GM12878 (cell line): ENCODE measurements around the gene TTL. TPM values are rescaled to one million over a fixed set of nuclear protein-coding genes. Genes with fewer than 3 reads are reported as not detected.

ENCODE experiments used
- ATAC-seq: fragments of 200-7000 bp; cut with Tn5 transposase; 3 replicates; pipeline ENCODE4 v1.9.1; 2020; ENCODE audit warnings: mild to moderate bottlenecking, moderate library complexity
- BruUV-seq: library from RNA; stranded (reverse); fragments of 400-500 nt; replicated peaks from 2 replicates; lab custom pipeline; 2021; lab: Mats Ljungman, UMichigan
- CTCF ChIA-PET: fragments of 300-600 bp; sonication (Branson Sonifier 250); formaldehyde crosslinking; extraction: SDS; loops from one replicate; lab custom pipeline; 2021; ENCODE audit warnings: inconsistent platforms; lab: Yijun Ruan, JAX
- POLR2A ChIA-PET: fragments of 350-600 bp; formaldehyde crosslinking; extraction: SDS; loops from one replicate; lab custom pipeline; 2021; ENCODE audit warnings: inconsistent platforms; lab: Charles Lee
- RAD21 ChIA-PET: fragments of 300-600 bp; sonication (Branson Sonifier 250); formaldehyde crosslinking; loops from one replicate; lab custom pipeline; 2023; ENCODE audit warnings: antibody characterized with exemption; ENCODE audit not compliant: unreplicated experiment; lab: Charles Lee
- SMC1A ChIA-PET: fragments of 300-600 bp; sonication (Branson Sonifier 250); formaldehyde crosslinking; loops from one replicate; lab custom pipeline; 2023; ENCODE audit not compliant: unreplicated experiment, uncharacterized antibody; lab: Charles Lee
- DNase-seq: peaks from one replicate; pipeline ENCODE4 v3.0.0-alpha.2; 2011; ENCODE audit warnings: low read depth, low spot score
- FAIRE-seq: peaks from 3 replicates; lab custom pipeline; 2011; peaks lifted over from hg19 to GRCh38; lab: Jason Lieb, UNC
- H2AFZ ChIP-seq: 2 replicates; pipeline ENCODE4 v1.6.0; 2011; ENCODE audit warnings: low read depth, low read length, control low read depth; ENCODE audit not compliant: control insufficient read depth
- H3K27ac ChIP-seq: 2 replicates; pipeline ENCODE4 v1.5.1; 2011; ENCODE audit warnings: control low read depth; ENCODE audit not compliant: control insufficient read depth, insufficient read depth
- H3K27me3 ChIP-seq, 2 experiments: replicated peaks in 1 of 2; 2 replicates each; pipeline versions ENCODE4 v1.6.0 to v1.6.1; 2011; ENCODE audit warnings: low read length in 1 of 2; ENCODE audit not compliant: control insufficient read depth in 2 of 2, insufficient read depth in 2 of 2
- H3K36me3 ChIP-seq, 2 experiments: 2 replicates each; pipeline ENCODE4 v1.5.1; 2011; ENCODE audit warnings: low read length in 1 of 2; ENCODE audit not compliant: control insufficient read depth in 2 of 2, insufficient read depth in 2 of 2
- H3K4me1 ChIP-seq: 2 replicates; pipeline ENCODE4 v1.6.1; 2011; ENCODE audit warnings: mild to moderate bottlenecking, low read length, moderate library complexity, mixed read lengths; ENCODE audit not compliant: control insufficient read depth, insufficient read depth
- H3K4me2 ChIP-seq: 2 replicates; pipeline ENCODE4 v1.6.0; 2011; ENCODE audit warnings: control low read depth; ENCODE audit not compliant: control insufficient read depth, insufficient read depth
- H3K4me3 ChIP-seq: fragments of 200-600 bp; sonication (generic); 2 replicates; pipeline ENCODE4 v1.5.1; 2016
- H3K79me2 ChIP-seq: 2 replicates; pipeline ENCODE4 v1.6.0; 2011; ENCODE audit warnings: low read length; ENCODE audit not compliant: control insufficient read depth, insufficient read depth
- H3K9ac ChIP-seq: 2 replicates; pipeline ENCODE4 v1.8.0; 2011; ENCODE audit warnings: low read length, control low read depth, mixed read lengths; ENCODE audit not compliant: control insufficient read depth, insufficient read depth
- H3K9me3 ChIP-seq: replicated peaks from 3 replicates; pipeline ENCODE4 v1.5.1; 2011; ENCODE audit warnings: mild to moderate bottlenecking, low read length; ENCODE audit not compliant: control insufficient read depth, insufficient read depth
- H4K20me1 ChIP-seq: 2 replicates; pipeline ENCODE4 v1.6.0; 2011; ENCODE audit not compliant: control insufficient read depth, insufficient read depth
- ATF7 ChIP-seq: fragments of 450-650 bp; IDR thresholded peaks from 2 replicates; pipeline ENCODE4 v1.6.1; 2016; ENCODE audit warnings: low read depth, mild to moderate bottlenecking
- in situ Hi-C: fragments of 300-500 bp; cut with MboI; formaldehyde crosslinking; loops from 9 replicates; pipeline ENCODE4 v1.14.3; 2018; ENCODE audit warnings: mixed read lengths
- intact Hi-C: fragments of 100-400 bp; cut with micrococcal nuclease; formaldehyde crosslinking; loops from one replicate; pipeline ENCODE4 v1.14.2; 2022; ENCODE audit not compliant: unreplicated experiment
- polyA plus RNA-seq, 11 experiments: library from polyadenylated mRNA; depleted of rRNA in 4 of 11; unstranded in 6 of 11; stranded (reverse) in 5 of 11; fragments of >200 nt; fragmentation: Nextera tagmentation in 4 of 11; fragmentation: Illumina TruSeq in 1 of 11; extraction: Ambion mirVana in 4 of 11; extraction: Trizol in 1 of 11; gene quantifications; 1 replicate in 1 of 11; 2 replicates in 10 of 11; pipeline versions ENCODE4 v1.2.1 to v1.2.3, GENCODE V29; 2011 to 2016; ENCODE audit warnings: inconsistent platforms in 2 of 11, missing spikeins in 2 of 11, low read depth in 1 of 11
- total RNA-seq, 4 experiments: library from RNA; depleted of rRNA in 3 of 4; stranded (reverse); fragments of >200 nt in 3 of 4; fragmentation: Illumina TruSeq in 1 of 4; extraction: Trizol in 1 of 4; gene quantifications; 2 replicates each; pipeline versions ENCODE4 v1.2.1 to v1.2.3, GENCODE V29; 2013 to 2021
- TF ChIP-seq, protein P1 (sequence below): fragments of 450-650 bp; IDR thresholded peaks from 2 replicates; pipeline ENCODE4 v1.6.1; 2016; ENCODE audit warnings: mild to moderate bottlenecking, moderate library complexity, borderline replicate concordance

The TTL gene
- total and polyA plus RNA-seq, 10 of the 15 experiments (the other 5 are each of a cell fraction or from before 2014, with no cell fraction given), result 3.9 to 27.1 (median 16.1) TPM

DNA sequence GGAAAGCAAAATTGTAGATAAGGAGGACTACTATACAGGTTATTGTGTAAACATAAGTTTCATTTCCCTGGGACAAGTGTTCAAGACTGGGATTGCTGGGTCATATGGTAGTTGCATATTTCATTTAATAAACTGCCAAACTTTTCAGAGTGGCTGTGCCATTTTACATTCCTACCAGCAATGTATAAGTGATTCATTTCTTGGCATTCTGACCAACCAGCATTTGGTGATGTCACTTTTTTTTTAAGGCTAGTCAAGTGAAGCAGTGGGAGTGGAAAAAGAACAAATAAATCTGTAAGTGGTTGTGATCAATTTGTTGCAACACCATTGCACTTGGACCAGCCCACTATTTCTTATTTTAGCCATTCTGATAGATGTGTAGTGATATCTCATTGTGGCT lies 97.3 kb downstream of the TTL start:
- Histone ChIP-seq H3K36me3 (peaks cover 3 to 17% of the 10 kb centered on the region in 2 experiments), H3K4me2 (no peak overlapping the region), H3K9me3 (no peaks in the 10 kb centered on the region), H3K4me3 (no peak overlapping the region), H3K4me1 (peaks cover 10% of the 10 kb centered on the region), H4K20me1 (no peaks in the 10 kb centered on the region), H3K9ac (no peak overlapping the region), H3K27me3 (no peaks in the 10 kb centered on the region), H2AFZ (no peak overlapping the region), H3K79me2 (no peaks in the 10 kb centered on the region), H3K27ac (no peak overlapping the region)
- ChIA-PET POLR2A (interaction anchor here (0.7 kb wide), 1 partner anchor 75 kb away, joined by 8 read pairs; no protein-coding TSS in a partner anchor), SMC1A (no interaction called here), CTCF (no interaction called here), RAD21 (interaction anchor here (0.7 kb wide), 1 partner anchor 34 kb away, joined by 3 read pairs; no protein-coding TSS in a partner anchor)
- DNase-seq (no peak), FAIRE-seq (no peak), ATAC-seq (no peak)
- in situ Hi-C loops (no loop called here), intact Hi-C loops (no loop called here)
- BruUV-seq, result no TSS peak
- 0 out of 2 replicates have a peak, but pooled peaks have one; percentile 38 for TF ChIP-seq ATF7
- TF ChIP-seq, protein P1, sequence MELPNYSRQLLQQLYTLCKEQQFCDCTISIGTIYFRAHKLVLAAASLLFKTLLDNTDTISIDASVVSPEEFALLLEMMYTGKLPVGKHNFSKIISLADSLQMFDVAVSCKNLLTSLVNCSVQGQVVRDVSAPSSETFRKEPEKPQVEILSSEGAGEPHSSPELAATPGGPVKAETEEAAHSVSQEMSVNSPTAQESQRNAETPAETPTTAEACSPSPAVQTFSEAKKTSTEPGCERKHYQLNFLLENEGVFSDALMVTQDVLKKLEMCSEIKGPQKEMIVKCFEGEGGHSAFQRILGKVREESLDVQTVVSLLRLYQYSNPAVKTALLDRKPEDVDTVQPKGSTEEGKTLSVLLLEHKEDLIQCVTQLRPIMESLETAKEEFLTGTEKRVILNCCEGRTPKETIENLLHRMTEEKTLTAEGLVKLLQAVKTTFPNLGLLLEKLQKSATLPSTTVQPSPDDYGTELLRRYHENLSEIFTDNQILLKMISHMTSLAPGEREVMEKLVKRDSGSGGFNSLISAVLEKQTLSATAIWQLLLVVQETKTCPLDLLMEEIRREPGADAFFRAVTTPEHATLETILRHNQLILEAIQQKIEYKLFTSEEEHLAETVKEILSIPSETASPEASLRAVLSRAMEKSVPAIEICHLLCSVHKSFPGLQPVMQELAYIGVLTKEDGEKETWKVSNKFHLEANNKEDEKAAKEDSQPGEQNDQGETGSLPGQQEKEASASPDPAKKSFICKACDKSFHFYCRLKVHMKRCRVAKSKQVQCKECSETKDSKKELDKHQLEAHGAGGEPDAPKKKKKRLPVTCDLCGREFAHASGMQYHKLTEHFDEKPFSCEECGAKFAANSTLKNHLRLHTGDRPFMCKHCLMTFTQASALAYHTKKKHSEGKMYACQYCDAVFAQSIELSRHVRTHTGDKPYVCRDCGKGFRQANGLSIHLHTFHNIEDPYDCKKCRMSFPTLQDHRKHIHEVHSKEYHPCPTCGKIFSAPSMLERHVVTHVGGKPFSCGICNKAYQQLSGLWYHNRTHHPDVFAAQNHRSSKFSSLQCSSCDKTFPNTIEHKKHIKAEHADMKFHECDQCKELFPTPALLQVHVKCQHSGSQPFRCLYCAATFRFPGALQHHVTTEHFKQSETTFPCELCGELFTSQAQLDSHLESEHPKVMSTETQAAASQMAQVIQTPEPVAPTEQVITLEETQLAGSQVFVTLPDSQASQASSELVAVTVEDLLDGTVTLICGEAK, result no peak
